Breast epithelium (tissue), 4 donors: ENCODE data around the gene TASP1. TPM values are rescaled to one million over a fixed set of nuclear protein-coding genes. Genes with fewer than 3 reads are reported as not detected.
"Not testable (repeated sequence)": the region's sequence is repeated elsewhere in the genome, so short reads cannot be mapped to it uniquely, and the experiment has no call there.

Experiments used
- DNase-seq, 2 donors: peaks; one replicate each; pipeline ENCODE4 v3.0.0-alpha.2; 2019; ENCODE audit warnings: low spot score in 2 of 2
- H3K27ac ChIP-seq, 2 donors: fragments of 200-600 bp; sonication (generic) in 1 of 2; one replicate each; pipeline ENCODE4 v1.5.1; 2016 to 2019; ENCODE audit warnings: mild to moderate bottlenecking in 1 of 2
- H3K27me3 ChIP-seq, 2 donors: fragments of 200-600 bp; sonication (generic) in 1 of 2; one replicate each; pipeline versions ENCODE4 v1.5.1 to v1.6.0; 2017 to 2019; ENCODE audit warnings: control low read depth in 1 of 2, mild to moderate bottlenecking in 1 of 2
- H3K36me3 ChIP-seq: fragments of 200-600 bp; one replicate; pipeline ENCODE4 v1.5.1; 2019
- H3K4me1 ChIP-seq, 2 donors: fragments of 200-600 bp; sonication (generic); one replicate each; pipeline ENCODE4 v1.5.1; 2016 to 2019; ENCODE audit warnings: control low read depth in 1 of 2
- H3K4me3 ChIP-seq, 3 donors: fragments of 200-600 bp; sonication (generic); 1 replicate in 2 of 3; 2 replicates in 1 of 3; pipeline ENCODE4 v1.5.1; 2016 to 2019; ENCODE audit warnings: mild to moderate bottlenecking in 3 of 3, moderate library complexity in 2 of 3
- H3K9me3 ChIP-seq, 2 donors: fragments of 200-600 bp; sonication (generic) in 1 of 2; one replicate each; pipeline ENCODE4 v1.5.1; 2016 to 2019; ENCODE audit warnings: control low read depth in 1 of 2
- CTCF ChIP-seq, 3 donors: fragments of 450-650 bp; IDR thresholded peaks; one replicate each; pipeline ENCODE4 v1.5.1; 2016 to 2017; ENCODE audit warnings: antibody characterized with exemption in 3 of 3, mild to moderate bottlenecking in 3 of 3, moderate library complexity in 3 of 3
- POLR2A ChIP-seq: fragments of 450-650 bp; IDR thresholded peaks from one replicate; pipeline ENCODE4 v1.6.1; 2016; ENCODE audit warnings: antibody characterized with exemption, mild to moderate bottlenecking, moderate library complexity
- POLR2AphosphoS5 ChIP-seq, 3 donors: sonication (generic); formaldehyde crosslinking; IDR thresholded peaks; one replicate each; pipeline ENCODE4 v1.6.1; 2017; ENCODE audit warnings: antibody characterized with exemption in 3 of 3
- intact Hi-C: fragments of 100-400 bp; cut with DNase I; formaldehyde crosslinking; loops from one replicate; pipeline ENCODE4 v1.15.1; 2023; ENCODE audit warnings: low total_unique reads
- total RNA-seq, 3 donors: library from RNA; depleted of rRNA; stranded (reverse); fragments of >200 nt; gene quantifications; one replicate each; pipeline ENCODE4 v1.1.0, GENCODE V29; 2016

The TASP1 gene
- total RNA-seq, 3 donors from 2014 or later, result 12.0 to 26.1 (median 19.0) TPM

DNA sequence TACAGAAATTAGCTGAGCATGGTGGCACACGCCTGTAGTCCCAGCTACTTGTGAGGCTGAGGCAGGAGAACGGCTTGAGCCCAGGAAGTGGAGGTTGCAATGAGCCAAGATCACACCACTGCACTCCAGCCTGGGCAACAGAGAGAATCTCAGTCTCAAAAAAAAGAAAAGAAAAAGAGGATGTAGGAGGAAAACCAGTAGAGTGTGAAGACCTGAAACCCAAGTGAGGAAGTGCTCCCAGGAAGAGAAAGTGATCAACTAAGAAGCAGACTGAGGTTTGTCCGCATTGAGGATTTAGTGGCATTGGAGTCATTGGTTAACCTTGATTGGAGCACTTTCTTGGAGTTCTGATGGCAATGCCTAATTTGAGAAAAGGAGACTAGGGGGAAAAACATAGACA, 20.6 kb upstream of the TASP1 start:
- no peaks in the 10 kb centered on the region for H3K27me3 ChIP-seq
- intact Hi-C loops, result no loop called here
- no peaks in the 10 kb centered on the region for H3K36me3 ChIP-seq
- no peaks in the 10 kb centered on the region for H3K4me1 ChIP-seq
- no peaks in the 10 kb centered on the region for H3K9me3 ChIP-seq
- H3K27ac ChIP-seq, result no peak overlapping the region
- DNase-seq, result no peak
- H3K4me3 ChIP-seq, result no peak overlapping the region
- no peak for TF ChIP-seq POLR2A
- no peak for TF ChIP-seq CTCF (IDR thresholded peaks at IDR 0.05)
- TF ChIP-seq POLR2AphosphoS5 (IDR thresholded peaks at IDR 0.05), result no peak

GRCh38 chr20:13658060-13658459, 19.3 kb upstream of the TASP1 start:
- H3K27ac ChIP-seq, H3K9me3 ChIP-seq, H3K36me3 ChIP-seq, H3K27me3 ChIP-seq, H3K4me1 ChIP-seq, H3K4me3 ChIP-seq, intact Hi-C loops, DNase-seq: not testable (repeated sequence)

GRCh38 chr20:13656721-13657368, 18.1 kb upstream of the TASP1 start:
- H3K4me3 ChIP-seq, result no peak overlapping the region
- no peaks in the 10 kb centered on the region for H3K36me3 ChIP-seq
- no peak overlapping the region for H3K27ac ChIP-seq
- TF ChIP-seq CTCF (IDR thresholded peaks at IDR 0.05), result no peak
- TF ChIP-seq POLR2A, result no peak
- TF ChIP-seq POLR2AphosphoS5 (IDR thresholded peaks at IDR 0.05), result no peak
- no peaks in the 10 kb centered on the region for H3K27me3 ChIP-seq
- H3K9me3 ChIP-seq, result no peaks in the 10 kb centered on the region
- no peaks in the 10 kb centered on the region for H3K4me1 ChIP-seq
- intact Hi-C loops, result no loop called here
- no peak for DNase-seq

DNA sequence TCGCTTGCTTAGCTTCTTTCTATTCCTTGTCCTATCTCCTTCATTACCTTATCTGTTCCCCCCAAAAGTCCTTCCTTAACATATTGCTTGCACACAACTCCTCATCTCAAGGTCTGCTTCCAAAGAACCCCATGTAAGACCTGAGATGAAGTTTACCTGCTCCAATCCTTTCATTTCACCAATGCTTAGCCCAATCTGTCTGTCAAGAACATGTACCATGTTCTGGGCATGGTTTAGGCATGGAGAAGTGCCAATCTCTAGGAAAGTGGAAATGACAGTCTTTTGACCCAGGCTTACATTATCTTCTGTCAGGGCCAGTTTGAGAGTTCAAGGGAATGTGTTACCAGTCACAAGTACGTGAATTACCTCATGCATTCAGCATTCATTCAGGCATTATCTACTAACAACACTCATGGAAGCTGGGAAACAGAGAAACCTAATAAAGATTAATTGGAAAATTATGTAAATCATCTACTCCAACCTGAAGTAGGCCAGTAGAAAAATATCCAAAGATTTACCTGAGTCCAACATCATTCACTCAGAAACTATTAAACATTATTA, 15.8 kb upstream of the TASP1 start:
- no peaks in the 10 kb centered on the region for H3K4me1 ChIP-seq
- no peak for TF ChIP-seq CTCF (IDR thresholded peaks at IDR 0.05)
- no peak for TF ChIP-seq POLR2A
- no peak for TF ChIP-seq POLR2AphosphoS5 (IDR thresholded peaks at IDR 0.05)
- no peak for DNase-seq
- H3K27me3 ChIP-seq, result no peaks in the 10 kb centered on the region
- no peaks in the 10 kb centered on the region for H3K36me3 ChIP-seq
- H3K4me3 ChIP-seq, result no peak overlapping the region
- intact Hi-C loops, result no loop called here
- H3K9me3 ChIP-seq, result no peaks in the 10 kb centered on the region
- H3K27ac ChIP-seq, result no peak overlapping the region

DNA sequence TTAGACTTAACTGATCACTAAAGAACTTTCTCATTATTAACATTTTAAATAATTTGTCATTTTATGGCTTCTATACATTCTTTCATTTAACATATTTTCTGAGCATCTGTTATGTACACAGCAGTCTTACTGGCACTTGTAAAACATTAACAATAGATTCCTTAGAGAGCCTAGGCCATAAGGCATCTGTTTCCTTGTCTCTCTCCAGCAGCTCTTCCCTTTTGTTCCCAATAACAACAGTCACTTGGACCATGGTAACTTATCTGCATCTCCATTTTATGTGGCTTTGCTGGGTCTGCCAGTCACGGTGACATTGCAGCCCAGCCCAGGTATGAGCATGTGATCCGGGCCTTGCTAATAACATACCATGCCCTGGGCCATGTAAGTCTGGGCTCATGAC, 11.7 kb upstream of the TASP1 start:
- Histone ChIP-seq H3K36me3 (no peaks in the 10 kb centered on the region), H3K9me3 (no peaks in the 10 kb centered on the region), H3K27me3 (no peaks in the 10 kb centered on the region), H3K4me1 (no peaks in the 10 kb centered on the region), H3K27ac (no peak overlapping the region), H3K4me3 (no peak overlapping the region)
- no peak for TF ChIP-seq CTCF (IDR thresholded peaks at IDR 0.05)
- no peak for DNase-seq
- intact Hi-C loops, result no loop called here
